ENCODE data around the gene RCAN2. TPM values are rescaled to one million over a fixed set of nuclear protein-coding genes. Genes with fewer than 3 reads are reported as not detected.

Gene RCAN2
- polyA plus RNA-seq, 1 donor from 2014 or later, result 37.4 TPM

DNA sequence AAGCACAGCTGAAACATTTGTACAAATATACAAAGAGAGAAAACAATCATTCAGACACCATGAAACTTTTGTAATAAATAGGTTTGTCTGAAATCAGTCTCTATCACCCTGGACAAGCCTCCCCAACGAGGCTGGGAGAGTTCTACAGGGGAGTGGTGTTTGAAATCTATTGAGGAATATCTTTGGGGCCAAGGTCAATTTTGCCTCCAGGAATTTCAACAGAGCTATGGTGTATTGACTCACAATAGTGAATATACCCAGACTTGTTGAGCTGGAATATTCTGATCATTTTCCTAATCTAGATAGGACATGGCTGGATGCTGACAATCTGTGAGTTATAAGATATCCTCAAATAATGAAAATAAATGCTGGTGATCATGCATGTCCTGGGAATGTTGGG, 269.0 kb downstream of the RCAN2 start:
- no peak overlapping the region for H3K27ac ChIP-seq (ENCODE audit: low read length)
- no peaks in the 10 kb centered on the region for H3K27me3 ChIP-seq (ENCODE audit: insufficient read depth, low read depth, low read length)
- H3K9me2 ChIP-seq (ENCODE audit: insufficient read depth, low read length), result no peaks in the 10 kb centered on the region
- no peak overlapping the region for H3K9ac ChIP-seq (ENCODE audit: low read length)
- no peaks in the 10 kb centered on the region for H3K9me3 ChIP-seq (ENCODE audit: low read length)
- no peaks in the 10 kb centered on the region for H4K20me1 ChIP-seq (ENCODE audit: insufficient read depth)
- no peak overlapping the region for H2AFZ ChIP-seq (ENCODE audit: low read depth, low read length)
- no peak overlapping the region for H3K4me3 ChIP-seq (ENCODE audit: low read length)
- H3K4me2 ChIP-seq (ENCODE audit: low read length), result no peak overlapping the region
- no peaks in the 10 kb centered on the region for H3K36me3 ChIP-seq (ENCODE audit: insufficient read depth, low read length)
- H3K79me2 ChIP-seq (replicated peaks; ENCODE audit: insufficient read depth, low read length), result no peaks in the 10 kb centered on the region
- no peaks in the 10 kb centered on the region for H3F3A ChIP-seq (ENCODE audit: insufficient read depth, low read length, poor library complexity, severe bottlenecking)
- TF ChIP-seq EZH2 (IDR thresholded peaks at IDR 0.05; ENCODE audit: borderline replicate concordance, insufficient read depth, low read length, poor library complexity, severe bottlenecking), result no peak
- no peak for TF ChIP-seq MXI1 (conservative IDR thresholded peaks at IDR 0.05; ENCODE audit: poor library complexity, severe bottlenecking)
- TF ChIP-seq, protein P1, sequence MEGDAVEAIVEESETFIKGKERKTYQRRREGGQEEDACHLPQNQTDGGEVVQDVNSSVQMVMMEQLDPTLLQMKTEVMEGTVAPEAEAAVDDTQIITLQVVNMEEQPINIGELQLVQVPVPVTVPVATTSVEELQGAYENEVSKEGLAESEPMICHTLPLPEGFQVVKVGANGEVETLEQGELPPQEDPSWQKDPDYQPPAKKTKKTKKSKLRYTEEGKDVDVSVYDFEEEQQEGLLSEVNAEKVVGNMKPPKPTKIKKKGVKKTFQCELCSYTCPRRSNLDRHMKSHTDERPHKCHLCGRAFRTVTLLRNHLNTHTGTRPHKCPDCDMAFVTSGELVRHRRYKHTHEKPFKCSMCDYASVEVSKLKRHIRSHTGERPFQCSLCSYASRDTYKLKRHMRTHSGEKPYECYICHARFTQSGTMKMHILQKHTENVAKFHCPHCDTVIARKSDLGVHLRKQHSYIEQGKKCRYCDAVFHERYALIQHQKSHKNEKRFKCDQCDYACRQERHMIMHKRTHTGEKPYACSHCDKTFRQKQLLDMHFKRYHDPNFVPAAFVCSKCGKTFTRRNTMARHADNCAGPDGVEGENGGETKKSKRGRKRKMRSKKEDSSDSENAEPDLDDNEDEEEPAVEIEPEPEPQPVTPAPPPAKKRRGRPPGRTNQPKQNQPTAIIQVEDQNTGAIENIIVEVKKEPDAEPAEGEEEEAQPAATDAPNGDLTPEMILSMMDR (IDR thresholded peaks at IDR 0.05; ENCODE audit: poor library complexity, severe bottlenecking), result no peak
- TF ChIP-seq, protein P2, sequence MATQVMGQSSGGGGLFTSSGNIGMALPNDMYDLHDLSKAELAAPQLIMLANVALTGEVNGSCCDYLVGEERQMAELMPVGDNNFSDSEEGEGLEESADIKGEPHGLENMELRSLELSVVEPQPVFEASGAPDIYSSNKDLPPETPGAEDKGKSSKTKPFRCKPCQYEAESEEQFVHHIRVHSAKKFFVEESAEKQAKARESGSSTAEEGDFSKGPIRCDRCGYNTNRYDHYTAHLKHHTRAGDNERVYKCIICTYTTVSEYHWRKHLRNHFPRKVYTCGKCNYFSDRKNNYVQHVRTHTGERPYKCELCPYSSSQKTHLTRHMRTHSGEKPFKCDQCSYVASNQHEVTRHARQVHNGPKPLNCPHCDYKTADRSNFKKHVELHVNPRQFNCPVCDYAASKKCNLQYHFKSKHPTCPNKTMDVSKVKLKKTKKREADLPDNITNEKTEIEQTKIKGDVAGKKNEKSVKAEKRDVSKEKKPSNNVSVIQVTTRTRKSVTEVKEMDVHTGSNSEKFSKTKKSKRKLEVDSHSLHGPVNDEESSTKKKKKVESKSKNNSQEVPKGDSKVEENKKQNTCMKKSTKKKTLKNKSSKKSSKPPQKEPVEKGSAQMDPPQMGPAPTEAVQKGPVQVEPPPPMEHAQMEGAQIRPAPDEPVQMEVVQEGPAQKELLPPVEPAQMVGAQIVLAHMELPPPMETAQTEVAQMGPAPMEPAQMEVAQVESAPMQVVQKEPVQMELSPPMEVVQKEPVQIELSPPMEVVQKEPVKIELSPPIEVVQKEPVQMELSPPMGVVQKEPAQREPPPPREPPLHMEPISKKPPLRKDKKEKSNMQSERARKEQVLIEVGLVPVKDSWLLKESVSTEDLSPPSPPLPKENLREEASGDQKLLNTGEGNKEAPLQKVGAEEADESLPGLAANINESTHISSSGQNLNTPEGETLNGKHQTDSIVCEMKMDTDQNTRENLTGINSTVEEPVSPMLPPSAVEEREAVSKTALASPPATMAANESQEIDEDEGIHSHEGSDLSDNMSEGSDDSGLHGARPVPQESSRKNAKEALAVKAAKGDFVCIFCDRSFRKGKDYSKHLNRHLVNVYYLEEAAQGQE (IDR thresholded peaks at IDR 0.05; ENCODE audit: borderline replicate concordance), result no peak
- TF ChIP-seq SMC3 (conservative IDR thresholded peaks at IDR 0.05; ENCODE audit: poor library complexity), result no peak
- no peak for TF ChIP-seq EP300 (conservative IDR thresholded peaks at IDR 0.05; ENCODE audit: poor library complexity, severe bottlenecking)
- no peak for TF ChIP-seq TAF1 (IDR thresholded peaks at IDR 0.05; ENCODE audit: low read depth)
- TF ChIP-seq RAD21 (conservative IDR thresholded peaks at IDR 0.05), result no peak
- no peak for TF ChIP-seq POLR2AphosphoS5 (IDR thresholded peaks at IDR 0.05)

DNA sequence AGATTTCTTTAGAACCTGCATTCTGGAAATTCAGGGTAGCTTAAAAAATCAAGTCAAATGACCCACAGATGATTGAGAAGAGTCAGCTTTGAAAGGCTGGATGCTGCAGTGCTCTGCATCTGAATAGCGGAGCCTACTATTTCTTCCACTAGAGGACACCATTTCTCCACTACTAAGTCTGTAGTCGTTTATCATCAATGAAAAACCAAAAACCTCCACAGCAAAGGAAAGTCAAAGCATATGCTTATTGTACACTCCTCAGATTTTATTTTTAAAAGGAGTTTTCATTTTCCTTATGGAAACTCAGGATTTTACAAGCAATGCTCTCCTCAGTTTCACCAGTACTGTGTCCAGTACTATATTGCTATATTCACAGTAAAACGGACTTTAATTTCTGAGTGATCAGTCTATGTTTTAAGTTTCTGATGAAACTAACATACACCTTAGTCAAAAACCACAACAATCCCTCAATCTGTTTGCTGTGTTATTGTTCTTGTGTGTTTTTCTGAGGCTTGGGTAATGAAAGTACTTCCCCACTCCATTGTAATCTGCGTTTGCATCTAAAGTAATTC, 269.9 kb downstream of the RCAN2 start:
- Histone ChIP-seq H3K79me2 (replicated peaks; ENCODE audit: insufficient read depth, low read length) (no peaks in the 10 kb centered on the region), H3K27ac (ENCODE audit: low read length) (no peak overlapping the region), H3K9me2 (ENCODE audit: insufficient read depth, low read length) (no peaks in the 10 kb centered on the region), H3K27me3 (ENCODE audit: insufficient read depth, low read depth, low read length) (no peaks in the 10 kb centered on the region), H3F3A (ENCODE audit: insufficient read depth, low read length, poor library complexity, severe bottlenecking) (no peaks in the 10 kb centered on the region), H3K9me3 (ENCODE audit: low read length) (no peaks in the 10 kb centered on the region), H3K4me2 (ENCODE audit: low read length) (no peak overlapping the region), H3K4me3 (ENCODE audit: low read length) (no peak overlapping the region), H3K36me3 (ENCODE audit: insufficient read depth, low read length) (no peaks in the 10 kb centered on the region), H2AFZ (ENCODE audit: low read depth, low read length) (no peak overlapping the region), H4K20me1 (ENCODE audit: insufficient read depth) (no peaks in the 10 kb centered on the region), H3K9ac (ENCODE audit: low read length) (no peak overlapping the region)
- TF ChIP-seq SMC3 (conservative IDR thresholded peaks at IDR 0.05; ENCODE audit: poor library complexity) (peak; percentile 92), RAD21 (conservative IDR thresholded peaks at IDR 0.05) (peak; percentile 93), TAF1 (IDR thresholded peaks at IDR 0.05; ENCODE audit: low read depth) (no peak), MXI1 (conservative IDR thresholded peaks at IDR 0.05; ENCODE audit: poor library complexity, severe bottlenecking) (no peak), EP300 (conservative IDR thresholded peaks at IDR 0.05; ENCODE audit: poor library complexity, severe bottlenecking) (no peak)
- TF ChIP-seq, protein P1 (IDR thresholded peaks at IDR 0.05; ENCODE audit: poor library complexity, severe bottlenecking), result peak; percentile 92
